Measurements from ENCODE around the gene WWOX. TPM values are rescaled to one million over a fixed set of nuclear protein-coding genes. Genes with fewer than 3 reads are reported as not detected.

WWOX gene
- total RNA-seq, 6 experiments from 2014 or later, result 0.46 to 3.4 (median 1.3) TPM

- H3K4me3 Mint-ChIP-seq, result no peak overlapping the region
- no peak for DNase-seq
- H3K36me3 Mint-ChIP-seq (ENCODE audit: low read depth), result 0 out of 2 replicates have a peak, but pooled peaks cover under 1% of the 10 kb centered on the region
- H3K9me3 Mint-ChIP-seq, result peaks cover 41% of the 10 kb centered on the region
- H3K27me3 Mint-ChIP-seq (ENCODE audit: insufficient read depth), result no peaks in the 10 kb centered on the region
- no peak for TF ChIP-seq CTCF (IDR thresholded peaks at IDR 0.05)
- H3K4me1 Mint-ChIP-seq (ENCODE audit: low read depth), result no peaks in the 10 kb centered on the region
- no peak overlapping the region for H3K27ac Mint-ChIP-seq
Observed at GRCh38 chr16:78727536-78727935, 628.1 kb downstream of the WWOX start.

GRCh38 chr16:78729687-78730086, 630.2 kb downstream of the WWOX start:
- Mint-ChIP-seq H3K4me1 (ENCODE audit: low read depth) (no peaks in the 10 kb centered on the region), H3K36me3 (ENCODE audit: low read depth) (no peaks in the 10 kb centered on the region), H3K27me3 (ENCODE audit: insufficient read depth) (no peaks in the 10 kb centered on the region), H3K27ac (no peak overlapping the region), H3K4me3 (no peak overlapping the region), H3K9me3 (peaks cover 49% of the 10 kb centered on the region)
- no peak for DNase-seq
- no peak for TF ChIP-seq CTCF (IDR thresholded peaks at IDR 0.05)

- no peaks in the 10 kb centered on the region for H3K4me1 Mint-ChIP-seq (ENCODE audit: low read depth)
- H3K9me3 Mint-ChIP-seq, result peaks cover 53% of the 10 kb centered on the region
- no peaks in the 10 kb centered on the region for H3K27me3 Mint-ChIP-seq (ENCODE audit: insufficient read depth)
- H3K36me3 Mint-ChIP-seq (ENCODE audit: low read depth), result no peaks in the 10 kb centered on the region
- no peak for DNase-seq
- no peak for TF ChIP-seq CTCF (IDR thresholded peaks at IDR 0.05)
- no peak overlapping the region for H3K4me3 Mint-ChIP-seq
- no peak overlapping the region for H3K27ac Mint-ChIP-seq
Observed at GRCh38 chr16:78731785-78732184, 632.3 kb downstream of the WWOX start.

- no peak overlapping the region for H3K4me3 Mint-ChIP-seq
- H3K27ac Mint-ChIP-seq, result no peak overlapping the region
- H3K27me3 Mint-ChIP-seq (ENCODE audit: insufficient read depth), result no peaks in the 10 kb centered on the region
- H3K36me3 Mint-ChIP-seq (ENCODE audit: low read depth), result no peaks in the 10 kb centered on the region
- no peak for TF ChIP-seq CTCF (IDR thresholded peaks at IDR 0.05)
- DNase-seq, result no peak
- H3K9me3 Mint-ChIP-seq, result peaks cover 52% of the 10 kb centered on the region
- no peaks in the 10 kb centered on the region for H3K4me1 Mint-ChIP-seq (ENCODE audit: low read depth)
Observed at GRCh38 chr16:78732696-78733095, 633.2 kb downstream of the WWOX start.

- H3K4me1 Mint-ChIP-seq (ENCODE audit: low read depth), result no peaks in the 10 kb centered on the region
- DNase-seq, result no peak
- no peak for TF ChIP-seq CTCF (IDR thresholded peaks at IDR 0.05)
- no peak overlapping the region for H3K4me3 Mint-ChIP-seq
- H3K27me3 Mint-ChIP-seq (ENCODE audit: insufficient read depth), result no peaks in the 10 kb centered on the region
- peaks cover 63% of the 10 kb centered on the region for H3K9me3 Mint-ChIP-seq
- H3K27ac Mint-ChIP-seq, result no peak overlapping the region
- H3K36me3 Mint-ChIP-seq (ENCODE audit: low read depth), result no peaks in the 10 kb centered on the region
Observed at GRCh38 chr16:78735337-78735736, 635.9 kb downstream of the WWOX start.

- H3K27ac Mint-ChIP-seq, result no peak overlapping the region
- no peaks in the 10 kb centered on the region for H3K27me3 Mint-ChIP-seq (ENCODE audit: insufficient read depth)
- no peak for DNase-seq
- peaks cover 74% of the 10 kb centered on the region for H3K9me3 Mint-ChIP-seq
- H3K4me1 Mint-ChIP-seq (ENCODE audit: low read depth), result no peaks in the 10 kb centered on the region
- no peak overlapping the region for H3K4me3 Mint-ChIP-seq
- H3K36me3 Mint-ChIP-seq (ENCODE audit: low read depth), result no peaks in the 10 kb centered on the region
- no peak for TF ChIP-seq CTCF (IDR thresholded peaks at IDR 0.05)
Observed at GRCh38 chr16:78737630-78738029, 638.2 kb downstream of the WWOX start.
